ENCODE results near the gene MPP3. TPM values are rescaled to one million over a fixed set of nuclear protein-coding genes. Genes with fewer than 3 reads are reported as not detected.
"Not testable (repeated sequence)": the region's sequence is repeated elsewhere in the genome, so short reads cannot be mapped to it uniquely, and the experiment has no call there.

Gene MPP3
- total RNA-seq, 4 donors from 2014 or later = 5.1 to 10.8 (median 7.8) TPM

DNA sequence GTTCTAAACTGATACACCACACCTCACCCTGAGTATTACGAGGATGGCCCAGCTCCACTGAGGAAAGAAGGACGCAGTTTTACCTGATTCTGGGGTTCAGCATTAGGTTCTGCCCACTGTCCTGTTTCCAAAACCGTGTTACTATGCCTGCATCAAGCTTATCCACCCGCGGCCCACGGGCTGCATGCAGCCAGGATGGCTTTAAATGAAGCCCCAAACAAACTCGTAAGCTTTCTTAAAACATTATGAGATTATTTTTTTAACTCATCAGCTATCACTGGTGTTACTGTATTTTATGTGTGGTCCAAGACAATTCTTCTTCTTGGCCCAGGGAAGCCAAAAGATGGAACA, 10.0 kb upstream of the MPP3 start:
- 27 to 52% methylated on average over 5 to 6 of the region's 7 CpGs for WGBS, 2 donors (ENCODE audit: low coverage in 1 of 2)
- no peaks in the 10 kb centered on the region for H3K27me3 ChIP-seq
- no peak overlapping the region for H3K27ac ChIP-seq
- TF ChIP-seq POLR2AphosphoS5 (IDR thresholded peaks at IDR 0.05) = no peak
- TF ChIP-seq POLR2A (IDR thresholded peaks at IDR 0.05) = no peak
- no peak for ATAC-seq
- no peaks in the 10 kb centered on the region for H3K36me3 ChIP-seq
- H3K4me3 ChIP-seq = no peak overlapping the region
- peaks cover 0 to 37% (median 4%) of the 10 kb centered on the region in 3 donors for H3K4me1 ChIP-seq
- no peaks in the 10 kb centered on the region for H3K9me3 ChIP-seq

DNA sequence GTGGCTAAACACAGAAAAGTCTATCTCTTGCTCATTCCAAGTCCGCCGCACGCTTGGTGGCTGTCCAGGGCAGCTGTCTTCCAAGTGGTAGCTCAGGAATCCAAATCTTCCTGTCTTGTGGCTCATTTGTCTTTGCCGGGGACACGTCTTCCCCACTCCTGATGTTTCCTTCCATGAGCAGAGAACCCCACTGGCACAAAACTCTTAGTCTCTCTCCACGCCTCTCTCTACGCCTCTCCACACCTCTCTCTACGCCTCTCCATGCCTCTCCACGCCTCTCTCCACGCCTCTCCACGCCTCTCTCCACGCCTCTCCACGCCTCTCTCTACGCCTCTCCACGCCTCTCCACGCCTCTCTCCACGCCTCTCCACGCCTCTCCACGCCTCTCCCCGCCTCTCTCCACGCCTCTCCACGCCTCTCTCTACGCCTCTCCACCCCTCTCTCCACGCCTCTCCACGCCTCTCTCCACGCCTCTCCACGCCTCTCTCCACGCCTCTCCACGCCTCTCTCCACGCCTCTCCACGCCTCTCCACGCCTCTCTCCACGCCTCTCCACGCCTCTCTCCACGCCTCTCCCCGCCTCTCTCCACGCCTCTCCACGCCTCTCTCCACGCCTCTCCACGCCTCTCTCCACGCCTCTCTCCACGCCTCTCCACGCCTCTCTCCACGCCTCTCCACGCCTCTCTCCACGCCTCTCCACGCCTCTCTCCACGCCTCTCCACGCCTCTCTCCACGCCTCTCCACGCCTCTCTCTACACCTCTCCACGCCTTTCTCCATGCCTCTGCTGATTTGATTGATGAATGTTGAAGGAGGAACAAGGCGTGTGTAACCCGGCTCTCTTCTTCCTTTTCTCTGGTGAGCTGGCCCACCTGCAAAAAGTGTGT, 9.4 kb upstream of the MPP3 start:
- H3K4me1 ChIP-seq = peaks cover 0 to 37% (median 4%) of the 10 kb centered on the region in 3 donors
- not testable (repeated sequence) for H3K9me3 ChIP-seq, H3K4me3 ChIP-seq, H3K27me3 ChIP-seq, H3K27ac ChIP-seq, H3K36me3 ChIP-seq, ATAC-seq
- WGBS, 2 donors (ENCODE audit: low coverage in 1 of 2) = 28 to 30% methylated on average over 3 to 11 of the region's 54 CpGs

DNA sequence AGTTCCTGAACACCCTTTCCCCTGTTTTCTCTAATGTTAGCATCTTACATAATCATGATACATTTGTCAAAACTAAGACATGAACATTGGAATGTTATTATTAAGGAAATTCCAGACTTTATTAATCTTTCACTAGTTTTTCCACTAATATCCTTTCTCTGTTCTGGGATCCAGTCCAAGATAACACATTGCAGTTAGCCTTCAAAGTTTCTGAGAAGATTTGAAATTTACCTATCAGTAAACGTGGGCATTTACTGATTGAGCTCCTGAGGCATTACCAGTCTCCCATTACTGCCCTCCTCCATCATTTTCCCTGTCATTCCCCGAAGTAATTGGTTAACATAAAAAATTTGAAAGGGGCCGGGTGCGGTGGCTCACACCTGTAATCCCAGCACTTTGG, 8.3 kb upstream of the MPP3 start:
- ATAC-seq = no peak
- no peak for TF ChIP-seq EP300 (IDR thresholded peaks at IDR 0.05)
- TF ChIP-seq POLR2A (IDR thresholded peaks at IDR 0.05) = no peak
- TF ChIP-seq, protein P1, sequence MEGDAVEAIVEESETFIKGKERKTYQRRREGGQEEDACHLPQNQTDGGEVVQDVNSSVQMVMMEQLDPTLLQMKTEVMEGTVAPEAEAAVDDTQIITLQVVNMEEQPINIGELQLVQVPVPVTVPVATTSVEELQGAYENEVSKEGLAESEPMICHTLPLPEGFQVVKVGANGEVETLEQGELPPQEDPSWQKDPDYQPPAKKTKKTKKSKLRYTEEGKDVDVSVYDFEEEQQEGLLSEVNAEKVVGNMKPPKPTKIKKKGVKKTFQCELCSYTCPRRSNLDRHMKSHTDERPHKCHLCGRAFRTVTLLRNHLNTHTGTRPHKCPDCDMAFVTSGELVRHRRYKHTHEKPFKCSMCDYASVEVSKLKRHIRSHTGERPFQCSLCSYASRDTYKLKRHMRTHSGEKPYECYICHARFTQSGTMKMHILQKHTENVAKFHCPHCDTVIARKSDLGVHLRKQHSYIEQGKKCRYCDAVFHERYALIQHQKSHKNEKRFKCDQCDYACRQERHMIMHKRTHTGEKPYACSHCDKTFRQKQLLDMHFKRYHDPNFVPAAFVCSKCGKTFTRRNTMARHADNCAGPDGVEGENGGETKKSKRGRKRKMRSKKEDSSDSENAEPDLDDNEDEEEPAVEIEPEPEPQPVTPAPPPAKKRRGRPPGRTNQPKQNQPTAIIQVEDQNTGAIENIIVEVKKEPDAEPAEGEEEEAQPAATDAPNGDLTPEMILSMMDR (IDR thresholded peaks at IDR 0.05) = no peak
- no peak for TF ChIP-seq POLR2AphosphoS5 (IDR thresholded peaks at IDR 0.05)
- no peak overlapping the region for H3K27ac ChIP-seq
- H3K36me3 ChIP-seq = no peaks in the 10 kb centered on the region
- 27 to 43% methylated on average over 4 of the region's 4 CpGs for WGBS, 2 donors (ENCODE audit: low coverage in 1 of 2)
- no peaks in the 10 kb centered on the region for H3K9me3 ChIP-seq
- peaks cover 0 to 26% (median 0%) of the 10 kb centered on the region in 3 donors for H3K4me1 ChIP-seq
- H3K4me3 ChIP-seq = no peak overlapping the region
- no peaks in the 10 kb centered on the region for H3K27me3 ChIP-seq

DNA sequence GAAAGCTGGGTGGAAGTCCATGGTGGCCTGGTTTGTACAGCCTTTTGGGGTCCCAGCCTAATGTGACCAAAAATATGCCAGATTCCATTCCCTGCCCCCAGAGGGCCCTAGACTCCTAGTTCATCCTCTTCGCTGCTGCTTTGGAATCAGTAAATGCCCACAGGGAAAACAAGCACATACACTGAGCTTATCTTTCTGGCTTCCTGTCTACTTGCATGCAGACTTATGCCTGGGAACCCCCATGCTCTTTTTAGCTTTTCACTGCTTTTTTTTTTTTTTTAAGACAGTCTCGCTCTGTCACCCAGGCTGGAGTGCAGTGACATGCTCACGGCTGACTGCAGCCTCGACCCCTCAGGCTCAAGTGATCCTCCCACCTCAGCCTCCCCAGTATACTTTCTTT, 7.9 kb upstream of the MPP3 start:
- H3K27me3 ChIP-seq = no peaks in the 10 kb centered on the region
- no peak for ATAC-seq
- H3K9me3 ChIP-seq = no peaks in the 10 kb centered on the region
- WGBS, 2 donors (ENCODE audit: low coverage in 1 of 2) = 56 to 78% methylated on average over 3 to 4 of the region's 4 CpGs
- peaks cover 0 to 22% (median 0%) of the 10 kb centered on the region in 3 donors for H3K4me1 ChIP-seq
- TF ChIP-seq POLR2AphosphoS5 (IDR thresholded peaks at IDR 0.05) (no peak), POLR2A (IDR thresholded peaks at IDR 0.05) (no peak), EP300 (IDR thresholded peaks at IDR 0.05) (no peak)
- TF ChIP-seq, protein P1 (IDR thresholded peaks at IDR 0.05) = no peak
- no peak overlapping the region for H3K4me3 ChIP-seq
- H3K27ac ChIP-seq = peak overlapping the region in 2 of 4 donors; percentile 35 to 44
- no peaks in the 10 kb centered on the region for H3K36me3 ChIP-seq

DNA sequence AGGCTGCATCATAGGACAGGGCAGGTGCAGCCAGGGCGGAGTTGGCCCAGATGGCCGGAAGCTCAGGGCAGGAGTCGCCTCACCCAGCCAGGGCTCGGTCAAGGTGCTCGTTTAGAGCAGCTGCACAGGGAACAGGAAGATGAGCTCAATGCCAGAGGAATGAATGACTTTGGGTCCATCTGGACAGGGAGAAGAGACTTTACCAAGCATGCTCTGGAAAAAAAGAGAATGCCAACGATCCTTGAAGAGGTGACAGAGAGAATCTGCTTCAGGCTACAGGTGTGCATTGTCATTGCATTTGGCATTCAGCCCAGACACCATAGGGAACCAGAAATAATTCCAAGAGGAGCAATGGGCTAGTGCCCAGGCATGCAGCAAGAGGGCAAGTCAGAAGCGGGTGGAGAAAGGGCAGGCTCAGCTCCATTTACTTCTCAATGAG, 6.7 kb upstream of the MPP3 start:
- Histone ChIP-seq H3K4me1 (peaks cover 0 to 18% (median 0%) of the 10 kb centered on the region in 3 donors), H3K9me3 (no peaks in the 10 kb centered on the region), H3K27ac (no peak overlapping the region), H3K27me3 (no peaks in the 10 kb centered on the region), H3K4me3 (no peak overlapping the region), H3K36me3 (no peaks in the 10 kb centered on the region)
- TF ChIP-seq EP300 (IDR thresholded peaks at IDR 0.05) (no peak), POLR2A (IDR thresholded peaks at IDR 0.05) (no peak), POLR2AphosphoS5 (IDR thresholded peaks at IDR 0.05) (no peak)
- TF ChIP-seq, protein P1 (IDR thresholded peaks at IDR 0.05) = no peak
- 52 to 55% methylated on average over 7 of the region's 7 CpGs for WGBS, 2 donors (ENCODE audit: low coverage in 1 of 2)
- no peak for ATAC-seq

DNA sequence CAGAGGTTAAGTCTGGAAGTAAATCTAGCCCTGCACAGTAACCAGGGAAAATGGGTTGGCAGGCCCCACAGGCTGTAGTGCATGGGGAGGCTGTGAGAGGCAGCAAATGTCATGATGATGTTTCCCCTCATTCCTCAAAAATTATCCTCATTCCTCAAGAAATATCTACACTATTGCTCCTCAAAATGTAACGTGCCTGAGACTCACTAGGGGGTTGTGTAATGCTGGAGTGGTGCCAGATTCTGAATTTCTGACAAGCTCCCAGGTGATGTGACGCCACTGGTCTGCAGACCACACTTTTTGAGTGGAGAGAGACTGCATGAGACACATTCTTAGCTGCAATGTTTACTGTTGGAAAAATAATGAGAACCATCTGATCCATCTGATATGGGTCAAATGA, 1.2 kb upstream of the MPP3 start:
- Histone ChIP-seq H3K36me3 (peaks cover 0 to 23% of the 10 kb centered on the region in 2 donors), H3K9me3 (no peaks in the 10 kb centered on the region), H3K4me1 (peaks cover 0 to 30% (median 6%) of the 10 kb centered on the region in 3 donors), H3K4me3 (no peak overlapping the region), H3K27ac (no peak overlapping the region), H3K27me3 (no peaks in the 10 kb centered on the region)
- peak; percentile 63 for ATAC-seq
- TF ChIP-seq EP300 (IDR thresholded peaks at IDR 0.05) (no peak), POLR2AphosphoS5 (IDR thresholded peaks at IDR 0.05) (no peak), POLR2A (IDR thresholded peaks at IDR 0.05) (no peak)
- TF ChIP-seq, protein P1 (IDR thresholded peaks at IDR 0.05) = no peak
- 20 to 72% methylated on average over 1 to 2 of the region's 2 CpGs for WGBS, 2 donors (ENCODE audit: low coverage in 1 of 2)
